Mesendoderm (in vitro differentiated cells): ENCODE measurements around the gene AIM2.
A peak's percentile ranks its signal among the peaks of the same experiment; 100 is the strongest.

Experiments
- DNase-seq: peaks from one replicate; pipeline ENCODE4 v3.0.0; 2013
- H2AK5ac ChIP-seq: 2 replicates; pipeline ENCODE4 v1.6.1; 2013; ENCODE audit warnings: low read length, inconsistent platforms
- H2BK120ac ChIP-seq: 2 replicates; pipeline ENCODE4 v1.6.1; 2013; ENCODE audit warnings: low read depth, mild to moderate bottlenecking, low read length, moderate library complexity, mixed read lengths
- H2BK15ac ChIP-seq: replicated peaks from 2 replicates; pipeline ENCODE4 v1.6.1; 2013; ENCODE audit warnings: low read depth, mild to moderate bottlenecking, moderate library complexity
- H2BK5ac ChIP-seq: 2 replicates; pipeline ENCODE4 v1.6.1; 2013; ENCODE audit warnings: low read length, inconsistent platforms
- H3K18ac ChIP-seq: 2 replicates; pipeline ENCODE4 v1.6.1; 2013; ENCODE audit warnings: mild to moderate bottlenecking, low read length, mixed read lengths
- H3K23ac ChIP-seq: one replicate; pipeline ENCODE4 v1.6.1; 2013; ENCODE audit warnings: low read length
- H3K27ac ChIP-seq: 2 replicates; pipeline ENCODE4 v1.5.1; 2013; ENCODE audit warnings: low read depth, mild to moderate bottlenecking, inconsistent platforms, low read length, moderate library complexity
- H3K27me3 ChIP-seq: 2 replicates; pipeline ENCODE4 v1.6.1; 2013; ENCODE audit warnings: low read length, control low read depth, mild to moderate bottlenecking, inconsistent platforms; ENCODE audit not compliant: insufficient read depth, poor library complexity
- H3K36me3 ChIP-seq: 2 replicates; pipeline ENCODE4 v1.6.1; 2013; ENCODE audit warnings: low read length, inconsistent platforms; ENCODE audit not compliant: control insufficient read depth, insufficient read depth
- H3K4ac ChIP-seq: one replicate; pipeline ENCODE4 v1.6.1; 2013; ENCODE audit warnings: low read depth, mild to moderate bottlenecking, low read length, moderate library complexity
- H3K4me1 ChIP-seq: 2 replicates; pipeline ENCODE4 v1.6.1; 2013; ENCODE audit warnings: low read depth, low read length, inconsistent platforms; ENCODE audit not compliant: control insufficient read depth
- H3K4me2 ChIP-seq: 2 replicates; pipeline ENCODE4 v1.6.1; 2013; ENCODE audit warnings: low read length
- H3K4me3 ChIP-seq: 2 replicates; pipeline ENCODE4 v1.5.1; 2013; ENCODE audit warnings: mild to moderate bottlenecking, low read length
- H3K56ac ChIP-seq: one replicate; pipeline ENCODE4 v1.6.1; 2013; ENCODE audit warnings: low read length
- H3K79me1 ChIP-seq: 2 replicates; pipeline ENCODE4 v1.6.1; 2013; ENCODE audit warnings: low read length, inconsistent platforms
- H3K79me2 ChIP-seq: 2 replicates; pipeline ENCODE4 v1.6.1; 2013; ENCODE audit warnings: mild to moderate bottlenecking, low read length; ENCODE audit not compliant: control insufficient read depth, insufficient read depth
- H3K9ac ChIP-seq: 2 replicates; pipeline ENCODE4 v1.6.1; 2013; ENCODE audit warnings: low read length, inconsistent platforms
- H4K5ac ChIP-seq: one replicate; pipeline ENCODE4 v1.6.1; 2013; ENCODE audit warnings: low read length
- H4K8ac ChIP-seq: one replicate; pipeline ENCODE4 v1.6.1; 2013; ENCODE audit warnings: low read depth, mild to moderate bottlenecking, control low read depth, low read length, moderate library complexity
- WGBS: extraction: QIAGEN DNeasy Blood & Tissue Kit; methylation state at CpG from one replicate; pipeline ENCODE4 v1.1.7; 2013; ENCODE audit warnings: low lambda C conversion rate, missing lambda C conversion rate; ENCODE audit not compliant: insufficient coverage; ENCODE audit errors: extremely low coverage; 5-methylcytosine and 5-hydroxymethylcytosine counted together

AIM2 gene

DNA sequence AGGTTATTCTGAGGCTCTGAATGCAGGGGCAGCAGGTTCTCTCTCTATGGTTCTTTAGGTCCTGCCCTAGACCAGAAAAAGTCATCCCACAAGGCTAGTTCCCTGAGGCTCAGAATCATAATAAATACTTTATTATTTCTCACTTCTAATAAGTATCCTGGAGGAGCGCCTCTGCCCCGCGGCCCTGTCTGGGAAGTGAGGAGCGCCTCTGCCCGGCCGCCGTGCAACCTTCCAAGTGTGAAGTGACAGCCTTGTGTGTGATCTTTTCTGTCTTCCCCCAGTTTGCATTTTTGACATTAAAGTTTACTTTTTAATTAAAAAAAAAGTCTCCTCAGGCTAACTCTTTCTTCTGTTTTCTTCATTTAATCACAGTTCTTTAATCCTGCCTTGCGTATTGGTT is 11.5 kb downstream of the AIM2 start:
- Histone ChIP-seq H3K36me3 (no peaks in the 10 kb centered on the region), H3K4me1 (no peaks in the 10 kb centered on the region), H3K27me3 (no peaks in the 10 kb centered on the region), H2BK15ac (no peak overlapping the region), H3K18ac (no peak overlapping the region), H3K4ac (no peak overlapping the region), H3K23ac (no peak overlapping the region), H2BK5ac (no peak overlapping the region), H3K4me3 (no peak overlapping the region), H3K56ac (no peak overlapping the region), H3K4me2 (no peak overlapping the region), H2AK5ac (no peak overlapping the region), H3K9ac (no peak overlapping the region), H3K79me2 (no peaks in the 10 kb centered on the region), H3K27ac (no peak overlapping the region), H3K79me1 (no peaks in the 10 kb centered on the region), H4K5ac (no peak overlapping the region), H2BK120ac (no peak overlapping the region), H4K8ac (no peak overlapping the region)
- no CpG with 5 or more reads among the region's 8 CpGs for WGBS
- DNase-seq: no peak

GRCh38 chr1:159058751-159059150 is 17.8 kb downstream of the AIM2 start:
- Histone ChIP-seq H3K18ac (no peak overlapping the region), H3K4me3 (no peak overlapping the region), H3K79me2 (no peaks in the 10 kb centered on the region), H4K5ac (no peak overlapping the region), H4K8ac (no peak overlapping the region), H3K4me1 (no peaks in the 10 kb centered on the region), H3K4ac (no peak overlapping the region), H3K9ac (no peak overlapping the region), H2BK15ac (no peak overlapping the region), H2BK120ac (no peak overlapping the region), H3K56ac (no peak overlapping the region), H3K23ac (no peak overlapping the region), H3K4me2 (no peak overlapping the region), H3K79me1 (no peaks in the 10 kb centered on the region), H3K36me3 (no peaks in the 10 kb centered on the region), H2BK5ac (no peak overlapping the region), H3K27ac (no peak overlapping the region), H3K27me3 (no peaks in the 10 kb centered on the region), H2AK5ac (no peak overlapping the region)
- DNase-seq: no peak
- no CpG with 5 or more reads among the region's 7 CpGs for WGBS

GRCh38 chr1:159056069-159056698 is 20.4 kb downstream of the AIM2 start:
- H3K27me3 ChIP-seq: no peaks in the 10 kb centered on the region
- H3K4me2 ChIP-seq: no peak overlapping the region
- no peak overlapping the region for H3K23ac ChIP-seq
- H4K5ac ChIP-seq: no peak overlapping the region
- H3K4me1 ChIP-seq: no peaks in the 10 kb centered on the region
- H3K36me3 ChIP-seq: no peaks in the 10 kb centered on the region
- no peaks in the 10 kb centered on the region for H3K79me2 ChIP-seq
- H3K56ac ChIP-seq: no peak overlapping the region
- H3K9ac ChIP-seq: no peak overlapping the region
- H3K4ac ChIP-seq: no peak overlapping the region
- H3K27ac ChIP-seq: no peak overlapping the region
- no peak overlapping the region for H2BK15ac ChIP-seq
- no peaks in the 10 kb centered on the region for H3K79me1 ChIP-seq
- no peak overlapping the region for H2BK5ac ChIP-seq
- no peak overlapping the region for H4K8ac ChIP-seq
- H3K4me3 ChIP-seq: no peak overlapping the region
- no peak overlapping the region for H2AK5ac ChIP-seq
- no CpG with 5 or more reads among the region's 7 CpGs for WGBS
- DNase-seq: peak; percentile 57
- no peak overlapping the region for H3K18ac ChIP-seq
- H2BK120ac ChIP-seq: no peak overlapping the region

- Histone ChIP-seq H2AK5ac (no peak overlapping the region), H3K4me2 (no peak overlapping the region), H3K79me2 (no peaks in the 10 kb centered on the region), H3K36me3 (no peaks in the 10 kb centered on the region), H3K23ac (no peak overlapping the region), H2BK120ac (no peak overlapping the region), H2BK15ac (no peak overlapping the region), H3K9ac (no peak overlapping the region), H2BK5ac (no peak overlapping the region), H3K4me3 (no peak overlapping the region), H3K56ac (no peak overlapping the region), H3K27me3 (no peaks in the 10 kb centered on the region), H3K4me1 (no peaks in the 10 kb centered on the region), H4K8ac (no peak overlapping the region), H3K18ac (no peak overlapping the region), H3K79me1 (no peaks in the 10 kb centered on the region), H4K5ac (no peak overlapping the region), H3K4ac (peak overlapping the region; percentile 16), H3K27ac (no peak overlapping the region)
- no CpG with 5 or more reads among the region's 5 CpGs for WGBS
- DNase-seq: no peak
Measured at GRCh38 chr1:159055181-159055641, 21.4 kb downstream of the AIM2 start.

DNA sequence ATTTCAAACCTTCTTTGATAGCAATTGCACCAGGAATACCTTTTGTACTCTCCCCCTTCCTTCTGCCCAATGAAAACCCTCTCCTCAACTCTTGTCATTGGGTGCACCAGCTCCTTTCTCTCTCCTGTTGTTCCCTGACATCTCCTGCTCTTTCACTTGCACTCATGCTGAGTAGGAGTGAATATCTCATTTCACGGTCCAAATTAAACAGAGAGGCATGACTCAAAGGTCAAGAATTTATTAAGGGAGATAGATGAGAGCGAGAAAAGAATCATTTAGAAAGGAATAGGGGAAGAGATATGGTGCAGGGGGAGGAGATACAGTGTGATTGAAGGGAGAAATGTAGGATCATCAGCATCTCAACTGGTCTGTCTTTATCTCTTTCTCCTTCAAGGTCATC is 22.1 kb downstream of the AIM2 start:
- no peak overlapping the region for H2BK15ac ChIP-seq
- no peak overlapping the region for H4K5ac ChIP-seq

GRCh38 chr1:159051436-159051835 is 25.1 kb downstream of the AIM2 start:
- Histone ChIP-seq H3K79me2 (no peaks in the 10 kb centered on the region), H2BK15ac (no peak overlapping the region), H3K79me1 (no peaks in the 10 kb centered on the region), H3K36me3 (no peaks in the 10 kb centered on the region), H3K27me3 (no peaks in the 10 kb centered on the region), H4K5ac (no peak overlapping the region), H2AK5ac (no peak overlapping the region), H3K4me1 (no peaks in the 10 kb centered on the region), H3K4me3 (no peak overlapping the region), H3K27ac (no peak overlapping the region), H2BK5ac (no peak overlapping the region), H3K4ac (no peak overlapping the region), H2BK120ac (no peak overlapping the region), H3K56ac (no peak overlapping the region), H3K23ac (no peak overlapping the region), H4K8ac (no peak overlapping the region), H3K18ac (no peak overlapping the region), H3K4me2 (no peak overlapping the region), H3K9ac (no peak overlapping the region)
- DNase-seq: no peak
- 100% methylated on average over 1 of the region's 2 CpGs for WGBS

More for the DNA sequence above, 22.1 kb downstream of the AIM2 start:
- no peaks in the 10 kb centered on the region for H3K4me1 ChIP-seq
- DNase-seq: peak; percentile 13
- H4K8ac ChIP-seq: no peak overlapping the region
- H2BK120ac ChIP-seq: no peak overlapping the region
- 100% methylated on average over 1 of the region's 2 CpGs for WGBS
- no peak overlapping the region for H3K4ac ChIP-seq
- H3K56ac ChIP-seq: no peak overlapping the region
- no peak overlapping the region for H3K23ac ChIP-seq
- H3K18ac ChIP-seq: no peak overlapping the region
- no peaks in the 10 kb centered on the region for H3K27me3 ChIP-seq
- H3K4me3 ChIP-seq: no peak overlapping the region
- no peak overlapping the region for H2AK5ac ChIP-seq
- H3K9ac ChIP-seq: no peak overlapping the region
- H2BK5ac ChIP-seq: no peak overlapping the region
- H3K79me2 ChIP-seq: no peaks in the 10 kb centered on the region
- no peaks in the 10 kb centered on the region for H3K79me1 ChIP-seq
- no peaks in the 10 kb centered on the region for H3K36me3 ChIP-seq
- H3K4me2 ChIP-seq: no peak overlapping the region
- no peak overlapping the region for H3K27ac ChIP-seq
